Endothelial cell of umbilical vein (primary cell): ENCODE data around the gene ICA1L.

Experiments used
- FOS ChIP-seq: IDR thresholded peaks from 2 replicates; pipeline ENCODE4 v1.6.1; 2011; ENCODE audit warnings: mild to moderate bottlenecking, low read length, moderate library complexity, borderline replicate concordance; ENCODE audit not compliant: insufficient read depth
- POLR2A ChIP-seq: IDR thresholded peaks from 2 replicates; pipeline ENCODE4 v1.6.1; 2012; ENCODE audit warnings: low read depth, mild to moderate bottlenecking, control low read depth, low read length

- no peak for TF ChIP-seq FOS
- TF ChIP-seq POLR2A = no peak
These were observed 53.2 kb downstream of the ICA1L start for GRCh38 chr2:202818321-202818720.
